Measurements from ENCODE around the gene CAMK2N1.
A peak's percentile ranks its signal among the peaks of the same experiment; 100 is the strongest.

CAMK2N1 gene

DNA sequence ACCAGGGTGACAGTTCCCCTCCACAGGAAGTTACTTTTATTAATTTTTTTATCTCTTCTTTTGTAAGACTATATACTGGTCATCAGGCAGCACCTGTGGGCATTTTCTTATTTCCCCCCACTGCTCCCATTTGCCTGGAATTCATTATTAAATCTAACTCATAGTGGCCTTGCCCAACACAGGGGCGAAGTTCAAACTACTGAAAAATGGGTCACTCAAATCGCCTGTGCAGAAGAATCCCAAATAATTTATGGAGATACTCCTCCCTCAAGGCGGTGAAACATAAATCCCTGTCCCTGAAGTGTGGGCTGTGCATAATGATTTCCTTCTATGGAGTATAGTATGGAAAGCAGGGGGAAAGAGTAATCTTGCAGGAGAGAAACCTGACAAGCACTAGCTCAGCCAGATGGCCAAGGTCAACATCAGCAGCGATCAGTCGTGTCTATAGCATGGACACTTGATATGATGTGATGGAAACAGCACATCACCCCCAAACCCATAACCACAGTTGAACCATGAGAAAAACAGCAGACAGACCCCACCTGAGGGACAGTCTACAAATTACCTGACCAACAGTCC, 7.9 kb downstream of the CAMK2N1 start:
- DNase-seq: no peak

- no peak for DNase-seq
These were observed 8.5 kb downstream of the CAMK2N1 start for GRCh38 chr1:20477348-20478056.

GRCh38 chr1:20476265-20477038, 9.6 kb downstream of the CAMK2N1 start:
- no peak for DNase-seq

GRCh38 chr1:20474996-20475395, 11.0 kb downstream of the CAMK2N1 start:
- no peak for DNase-seq

GRCh38 chr1:20474333-20474975, 11.6 kb downstream of the CAMK2N1 start:
- DNase-seq: no peak

DNA sequence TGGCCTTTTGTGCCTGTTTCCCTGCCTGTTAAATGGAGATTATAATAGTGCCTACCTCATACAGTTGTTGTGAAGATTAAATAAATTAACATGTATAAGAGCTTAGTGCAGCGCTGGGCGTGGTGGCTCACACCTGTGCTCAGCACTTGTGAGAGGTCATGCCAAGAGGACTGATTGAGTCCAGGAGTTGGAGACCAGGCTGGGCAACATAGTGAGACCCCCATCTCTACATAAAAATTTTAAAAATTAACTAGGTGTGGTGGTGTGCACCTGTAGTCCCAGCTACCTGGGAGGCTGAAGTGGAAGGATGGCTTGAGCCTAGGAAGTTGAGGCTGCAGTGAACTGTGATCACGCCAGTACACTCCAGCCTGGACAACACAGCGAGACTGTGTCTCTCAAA, 12.1 kb downstream of the CAMK2N1 start:
- DNase-seq: no peak

- peak in 1 of 2 donors; percentile 23 for DNase-seq
These were observed 12.9 kb downstream of the CAMK2N1 start for GRCh38 chr1:20472860-20473711.

DNA sequence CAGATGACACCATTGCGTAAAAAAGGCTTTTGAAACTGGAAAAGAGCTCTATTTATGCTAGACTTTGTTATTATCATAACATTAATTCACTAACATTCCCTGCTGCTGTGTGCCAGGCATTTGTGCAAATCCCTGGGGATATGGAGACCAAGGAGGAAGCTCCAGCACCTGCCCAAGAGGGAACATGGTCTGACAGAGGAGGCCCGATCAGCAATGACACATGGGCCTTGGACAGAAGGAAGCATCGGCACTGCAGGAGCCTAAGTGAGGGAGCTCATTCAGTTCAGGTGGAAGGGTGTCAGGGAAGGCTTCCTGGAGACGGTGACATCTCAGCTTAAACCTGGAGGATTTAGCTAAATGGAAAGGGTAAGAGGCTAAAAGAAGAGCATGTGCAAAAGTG, 13.9 kb downstream of the CAMK2N1 start:
- no peak for DNase-seq

- DNase-seq: no peak
These were observed 15.8 kb downstream of the CAMK2N1 start for GRCh38 chr1:20470194-20470593.

DNA sequence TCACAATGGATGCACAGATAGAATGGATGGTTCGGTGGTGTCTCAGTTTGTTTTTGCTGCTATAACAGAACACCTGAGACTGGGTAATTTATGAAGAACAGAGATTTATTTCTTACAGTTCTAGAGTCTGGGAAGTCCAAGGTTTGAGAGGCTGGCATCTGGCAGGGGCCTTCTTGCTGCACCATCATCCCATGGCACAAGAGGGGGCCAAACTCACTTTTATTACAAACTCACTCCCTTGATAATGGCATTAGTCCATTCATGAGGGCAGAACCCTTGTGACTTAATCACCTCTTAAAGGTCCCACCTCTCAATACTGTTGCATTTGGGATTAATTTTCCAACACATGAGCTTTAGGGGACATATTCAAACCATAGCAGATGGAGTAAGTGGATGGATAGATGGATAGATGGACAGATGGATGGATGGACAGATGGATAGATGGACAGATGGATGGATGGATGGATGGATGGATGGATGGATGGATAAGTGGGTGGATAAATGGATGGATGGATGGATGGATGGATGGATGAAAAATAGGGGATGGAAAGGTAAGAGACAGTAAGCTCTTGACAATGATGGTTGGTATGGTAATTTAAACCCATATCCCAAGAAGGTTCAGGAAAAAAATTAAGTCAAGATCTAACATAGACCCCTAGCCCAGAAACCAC, 16.5 kb downstream of the CAMK2N1 start:
- DNase-seq: no peak

GRCh38 chr1:20466273-20466672, 19.7 kb downstream of the CAMK2N1 start:
- DNase-seq: no peak

DNA sequence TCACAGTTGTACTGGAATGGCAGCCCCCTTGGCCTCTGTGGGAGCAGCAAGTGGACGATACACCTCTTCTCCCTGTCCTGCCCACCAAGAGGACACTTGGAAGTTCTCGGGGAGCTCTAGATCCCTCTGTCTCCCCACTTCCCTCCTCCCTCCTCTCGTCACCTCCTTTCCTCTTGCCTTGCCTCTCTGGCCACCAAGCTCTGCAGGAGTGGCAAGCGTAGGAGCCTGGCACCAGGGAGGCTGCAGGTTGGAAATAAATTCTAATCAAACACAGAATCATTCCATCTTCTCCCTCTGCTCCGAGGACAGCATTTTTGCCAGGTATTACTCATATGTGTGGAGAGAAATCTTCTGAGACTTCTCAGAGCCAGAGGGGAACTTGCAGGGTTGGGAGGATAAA, 20.8 kb downstream of the CAMK2N1 start:
- no peak for DNase-seq

DNA sequence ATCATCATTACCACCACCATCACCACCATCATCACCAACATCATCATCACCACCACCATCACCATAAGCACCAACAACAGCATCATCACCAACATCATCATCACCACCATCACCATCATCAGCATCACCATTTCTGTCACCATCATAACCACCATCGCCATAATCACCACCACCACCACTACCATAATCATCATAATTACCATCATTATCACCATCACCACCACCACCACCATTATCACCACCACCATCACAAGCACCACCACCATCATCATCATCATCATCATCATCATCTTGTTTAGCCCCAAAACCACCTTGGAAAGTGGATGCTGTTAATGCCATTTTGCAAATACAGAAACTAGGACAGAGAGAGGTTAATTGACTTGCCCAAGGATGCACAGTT, 22.5 kb downstream of the CAMK2N1 start:
- DNase-seq: no peak

GRCh38 chr1:20462397-20462796, 23.6 kb downstream of the CAMK2N1 start:
- no peak for DNase-seq

DNA sequence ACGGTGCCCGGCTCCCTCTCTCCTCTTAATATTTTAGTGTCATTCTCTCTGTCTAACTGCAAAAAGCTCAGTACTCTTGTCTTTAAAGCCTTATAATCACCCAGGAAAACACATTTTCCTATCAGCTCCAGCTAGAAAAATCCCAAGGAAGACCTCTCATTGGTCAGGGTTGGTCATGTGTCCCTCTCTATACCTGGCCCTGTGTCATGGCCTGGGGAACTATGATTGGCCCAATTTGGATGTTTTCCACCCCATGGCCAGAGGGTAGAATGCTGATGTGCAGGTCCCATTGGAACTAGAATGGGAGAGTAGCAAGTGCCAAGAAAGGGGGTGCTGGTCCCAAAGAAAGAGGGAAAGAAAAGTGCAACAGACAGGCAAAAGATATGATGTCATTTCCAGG, 27.3 kb downstream of the CAMK2N1 start:
- DNase-seq: no peak

DNA sequence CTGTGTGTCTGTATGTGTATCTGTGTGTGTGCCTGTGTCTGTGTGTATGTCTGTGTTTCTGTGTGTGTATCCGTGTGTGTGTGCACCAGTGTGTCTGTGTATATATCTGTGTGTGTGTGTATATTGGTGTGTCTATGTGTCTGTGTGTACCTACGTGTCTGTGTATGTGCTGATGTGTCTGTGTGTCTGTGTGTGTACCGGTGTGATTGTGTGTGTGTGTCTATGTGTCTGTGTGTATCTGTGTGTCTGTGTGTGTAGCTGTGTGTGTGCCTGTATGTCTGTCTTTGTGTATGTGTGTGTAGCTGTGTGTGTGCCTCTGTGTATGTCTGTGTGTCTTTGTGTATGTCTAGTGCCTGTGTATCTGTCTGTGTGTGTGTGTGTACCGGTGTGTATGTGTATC, 32.0 kb downstream of the CAMK2N1 start:
- no peak for DNase-seq

DNA sequence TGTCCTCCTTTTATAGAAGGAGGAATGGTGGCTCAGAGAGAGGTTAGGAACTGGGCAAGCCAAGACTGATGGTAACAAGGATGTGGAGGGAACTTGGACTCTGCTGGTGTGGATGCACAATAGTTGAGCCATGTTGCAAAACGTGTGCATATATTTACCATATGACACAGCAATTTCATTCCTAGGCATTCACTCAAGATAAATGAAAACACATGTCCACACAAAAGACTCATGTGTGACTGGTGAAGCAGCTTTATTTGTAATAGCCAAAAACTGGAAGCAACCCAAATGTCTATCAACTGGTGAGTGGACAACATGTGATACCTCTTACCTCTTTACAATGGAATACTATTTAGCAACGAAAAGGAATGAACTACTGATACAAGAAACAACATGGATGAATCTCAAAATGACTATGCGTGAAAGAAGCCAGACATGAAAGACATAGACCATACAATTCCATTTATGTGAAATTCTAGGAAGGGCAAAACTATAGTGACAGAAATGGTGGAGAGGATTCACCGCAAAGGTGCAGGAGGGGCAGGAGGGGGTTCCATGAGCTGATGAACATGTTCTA, 36.2 kb downstream of the CAMK2N1 start:
- DNase-seq: no peak

GRCh38 chr1:20448671-20449071, 37.3 kb downstream of the CAMK2N1 start:
- no peak for DNase-seq

DNA sequence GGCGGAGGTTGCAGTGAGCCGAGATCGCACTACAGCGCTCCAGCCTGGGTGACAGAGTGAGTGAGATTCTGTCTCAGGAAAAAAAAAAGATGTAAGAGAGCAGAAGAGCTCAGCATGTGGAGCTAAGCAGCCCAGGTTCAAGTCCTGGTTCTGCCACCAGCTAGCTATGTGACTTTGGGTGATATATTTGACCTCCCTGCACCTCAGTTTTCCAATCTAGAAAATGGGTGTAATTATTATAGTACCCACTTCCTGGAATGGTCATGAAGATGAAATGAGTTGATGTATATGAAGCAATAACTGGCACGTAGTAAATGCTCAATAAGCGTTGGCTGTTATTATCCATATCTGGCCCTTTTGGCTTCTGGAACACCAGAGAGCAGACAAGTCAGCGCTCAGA, 38.2 kb downstream of the CAMK2N1 start:
- no peak for DNase-seq

- no peak for DNase-seq
These were observed 39.2 kb downstream of the CAMK2N1 start for GRCh38 chr1:20446796-20447195.

DNA sequence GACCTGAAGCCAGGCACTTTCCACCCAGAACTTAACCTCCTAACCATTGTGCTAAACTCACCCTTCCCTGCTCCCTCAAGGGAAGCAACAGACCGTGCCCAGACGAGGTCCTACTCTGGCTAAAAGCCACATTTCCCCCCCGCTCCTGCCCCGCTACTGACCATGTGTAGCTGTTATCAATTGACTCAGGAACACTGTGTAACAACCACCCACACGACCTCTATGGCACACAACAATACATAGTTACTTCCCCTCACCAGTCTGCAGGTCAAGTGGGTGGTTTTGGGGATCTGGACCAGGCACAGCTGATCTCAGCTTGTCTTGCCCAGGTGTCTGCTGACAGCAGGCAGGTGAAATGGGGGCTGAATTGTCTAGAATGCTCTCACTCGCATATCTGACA, 40.1 kb downstream of the CAMK2N1 start:
- DNase-seq: no peak

Data from inflammatory macrophage (primary cell).